HG03139 (cell line): ENCODE measurements around the gene HPSE2.
"Not testable (repeated sequence)": the region's sequence is repeated elsewhere in the genome, so short reads cannot be mapped to it uniquely, and the experiment has no call there.

Source experiments
- ATAC-seq: cut with Tn5 transposase; IDR thresholded peaks from one replicate; pipeline ENCODE4 v1.9.1; 2021; ENCODE audit not compliant: unreplicated experiment

The HPSE2 gene

GRCh38 chr10:98577168-98577567, 658.5 kb downstream of the HPSE2 start:
- ATAC-seq = no peak

GRCh38 chr10:98576096-98576495, 659.6 kb downstream of the HPSE2 start:
- ATAC-seq = no peak

- ATAC-seq = no peak
Measured at GRCh38 chr10:98572594-98572993, 663.1 kb downstream of the HPSE2 start.

- ATAC-seq = no peak
Measured at GRCh38 chr10:98570834-98571233, 664.8 kb downstream of the HPSE2 start.

- no peak for ATAC-seq
Measured at GRCh38 chr10:98569853-98570252, 665.8 kb downstream of the HPSE2 start.

- ATAC-seq = no peak
Measured at GRCh38 chr10:98568551-98568950, 667.1 kb downstream of the HPSE2 start.

DNA sequence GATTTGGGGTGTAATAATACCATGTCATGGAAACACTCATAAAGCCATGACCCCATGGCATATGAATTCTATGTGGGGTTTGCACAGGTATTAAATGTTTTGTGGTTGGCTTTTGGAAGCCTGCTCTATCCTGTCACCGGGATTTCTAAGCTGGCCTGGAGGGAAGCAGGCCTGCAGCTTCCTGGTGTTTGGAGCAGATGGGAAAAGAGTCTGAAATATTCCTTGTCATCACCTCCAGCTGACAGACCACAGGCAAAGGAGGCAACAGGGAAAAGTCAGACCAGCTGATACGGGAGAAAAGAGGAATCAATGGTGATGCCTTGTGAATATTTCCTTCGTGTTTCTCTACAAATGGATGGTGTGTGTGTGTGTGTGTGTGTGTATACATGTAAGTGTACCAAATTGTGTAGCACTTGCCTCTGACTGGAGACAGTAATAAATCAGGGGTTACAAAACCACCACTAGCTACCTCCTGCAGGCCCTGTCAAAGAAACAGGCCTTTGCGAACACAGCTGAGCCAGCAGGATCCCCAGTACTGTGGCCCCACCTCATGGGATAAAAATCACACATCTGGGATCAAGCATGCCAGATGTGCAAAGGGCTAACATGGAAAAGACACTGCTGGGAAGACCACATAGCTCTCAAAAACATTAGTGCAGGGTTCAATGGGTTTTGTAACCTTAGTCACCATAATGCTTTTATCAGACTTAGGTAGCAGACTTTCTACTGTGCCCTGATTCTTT, 668.1 kb downstream of the HPSE2 start:
- ATAC-seq = no peak

- ATAC-seq = no peak
Measured at GRCh38 chr10:98563811-98564210, 671.8 kb downstream of the HPSE2 start.

DNA sequence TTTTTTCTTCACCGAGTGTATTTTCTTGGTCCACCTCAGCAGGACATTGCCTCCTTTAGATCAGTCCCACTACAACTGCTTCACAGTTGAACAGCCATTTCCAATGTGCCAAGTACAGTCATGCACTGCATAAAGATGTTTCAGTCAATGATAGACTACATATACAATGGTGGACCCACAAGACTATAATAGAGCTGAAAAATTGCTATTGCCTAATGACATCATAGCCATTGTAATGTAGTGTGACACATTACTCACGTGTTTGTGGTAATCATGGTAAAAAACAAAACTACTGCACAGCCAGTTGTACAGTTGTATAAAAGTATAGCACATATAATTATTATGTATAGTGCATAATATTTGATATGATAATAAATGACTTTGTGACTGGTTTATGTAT, 675.1 kb downstream of the HPSE2 start:
- ATAC-seq = no peak

DNA sequence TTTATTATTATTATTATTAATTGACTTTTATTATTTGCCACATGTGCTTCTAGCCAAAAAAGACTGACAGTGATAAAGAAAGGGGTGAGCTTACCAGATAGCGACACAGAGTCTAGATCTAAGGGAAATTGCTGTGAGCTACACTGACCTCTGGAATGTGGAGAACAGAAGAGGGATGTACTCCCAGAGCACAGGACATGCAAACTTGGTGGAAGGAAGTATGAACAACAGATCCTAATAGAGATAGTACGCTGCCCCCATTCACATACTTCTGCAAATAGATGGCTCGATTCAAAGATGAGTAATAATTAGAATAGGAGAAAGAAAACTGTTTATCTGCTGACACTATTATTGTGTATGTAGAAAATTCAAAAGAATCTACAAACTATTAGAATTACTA, 679.6 kb downstream of the HPSE2 start:
- ATAC-seq = no peak

- ATAC-seq = no peak
Measured at GRCh38 chr10:98555021-98555619, 680.5 kb downstream of the HPSE2 start.

- not testable (repeated sequence) for ATAC-seq
Measured at GRCh38 chr10:98541561-98541960, 694.1 kb downstream of the HPSE2 start.

DNA sequence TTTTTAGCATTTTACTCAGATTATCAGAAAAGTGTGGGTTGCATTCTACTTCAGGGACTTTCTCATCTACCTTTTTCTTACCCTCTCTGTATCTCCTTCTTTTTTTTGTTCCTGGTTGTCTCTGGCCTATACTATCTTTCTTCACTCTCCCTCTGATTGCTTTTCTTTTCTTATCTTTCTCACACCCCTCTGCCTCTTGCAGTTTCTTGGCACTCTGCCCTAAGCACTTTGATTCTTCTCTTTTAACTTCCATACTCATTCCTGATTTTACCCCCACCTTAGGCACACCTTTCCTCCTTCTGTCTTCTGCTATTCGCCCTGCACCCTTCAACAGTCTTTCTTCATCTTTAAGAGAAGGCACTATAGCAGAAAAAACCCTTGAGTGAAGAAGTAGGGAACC, 696.1 kb downstream of the HPSE2 start:
- no peak for ATAC-seq

GRCh38 chr10:98538472-98538871, 697.2 kb downstream of the HPSE2 start:
- no peak for ATAC-seq

DNA sequence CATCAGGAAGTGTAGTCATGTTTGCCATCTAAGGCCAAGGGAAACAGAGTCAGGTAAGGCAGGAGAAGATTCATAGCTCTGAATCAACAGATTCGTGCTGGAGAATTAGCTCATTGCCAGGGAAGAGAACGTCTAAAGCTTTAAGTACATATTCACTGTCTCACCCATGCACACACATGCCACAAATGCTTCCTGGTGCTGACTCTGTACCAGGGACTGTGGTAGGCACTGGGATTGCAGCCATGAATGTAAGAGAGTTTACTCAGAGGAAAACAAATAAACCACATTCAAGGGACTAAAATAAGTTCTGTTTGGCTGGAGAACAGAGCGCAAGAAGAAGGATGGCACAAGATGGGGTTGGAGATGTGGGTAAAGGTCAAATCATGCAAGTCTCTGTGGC, 699.1 kb downstream of the HPSE2 start:
- no peak for ATAC-seq

DNA sequence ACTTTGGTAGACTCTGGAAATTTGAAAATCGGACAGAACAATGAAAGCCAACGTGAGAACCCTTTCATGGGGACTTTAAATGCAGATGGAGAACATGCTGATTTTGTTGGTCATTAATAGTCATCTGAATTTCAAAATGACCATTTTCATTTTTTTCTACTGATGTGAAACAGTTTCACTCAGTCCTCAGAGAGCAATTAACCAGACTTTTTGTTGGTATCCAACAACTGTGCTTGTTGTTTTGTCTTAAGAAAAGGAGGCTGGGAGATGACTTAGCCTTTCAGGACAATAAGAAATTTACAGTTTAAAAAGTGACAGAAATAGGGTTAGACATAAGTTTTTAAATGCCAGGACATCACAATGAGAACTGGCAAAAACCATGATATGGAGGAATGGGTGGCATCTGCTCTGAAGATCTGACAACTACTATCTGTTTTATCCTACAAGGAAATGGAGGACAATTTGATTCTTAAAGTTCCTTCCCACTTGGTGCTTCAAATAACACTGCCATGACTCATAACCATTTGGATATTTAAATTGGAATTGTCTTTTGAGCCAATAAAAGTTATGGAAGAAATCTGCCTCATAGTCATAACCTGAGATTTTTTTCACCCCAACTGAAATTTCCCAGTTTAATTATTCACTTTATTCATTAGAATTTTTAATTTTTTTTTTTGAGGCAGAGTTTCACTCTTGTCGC, 701.8 kb downstream of the HPSE2 start:
- ATAC-seq = no peak

GRCh38 chr10:98533241-98533640, 702.4 kb downstream of the HPSE2 start:
- no peak for ATAC-seq

GRCh38 chr10:98528805-98529183, 706.9 kb downstream of the HPSE2 start:
- no peak for ATAC-seq

GRCh38 chr10:98528166-98528804, 707.4 kb downstream of the HPSE2 start:
- ATAC-seq = no peak

- no peak for ATAC-seq
Measured at GRCh38 chr10:98525969-98526368, 709.7 kb downstream of the HPSE2 start.

GRCh38 chr10:98524124-98524523, 711.5 kb downstream of the HPSE2 start:
- ATAC-seq = no peak

DNA sequence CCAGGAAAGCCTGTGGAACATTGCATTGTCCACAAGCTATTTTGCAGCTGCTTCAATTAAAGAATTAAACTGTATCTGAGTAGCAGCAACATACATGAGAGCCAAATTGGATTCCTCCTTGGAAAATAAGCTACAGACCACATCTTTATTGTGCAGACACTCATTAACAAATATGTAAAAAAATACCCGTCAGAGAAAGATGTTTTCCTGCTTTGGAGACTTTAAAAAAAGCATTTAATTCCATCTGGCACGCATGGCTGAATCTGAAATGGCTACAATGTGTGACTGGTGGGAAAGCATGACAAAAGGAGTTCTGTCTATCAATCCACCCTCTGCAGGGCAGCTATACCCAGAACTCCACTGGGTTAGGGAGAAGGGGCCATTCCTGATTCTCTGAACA, 715.8 kb downstream of the HPSE2 start:
- ATAC-seq = no peak
